ENCODE results near the gene LAMA2. TPM values are rescaled to one million over a fixed set of nuclear protein-coding genes. Genes with fewer than 3 reads are reported as not detected.

Gene LAMA2
- total RNA-seq, 1 experiment from 2014 or later, result 2.2 TPM

DNA sequence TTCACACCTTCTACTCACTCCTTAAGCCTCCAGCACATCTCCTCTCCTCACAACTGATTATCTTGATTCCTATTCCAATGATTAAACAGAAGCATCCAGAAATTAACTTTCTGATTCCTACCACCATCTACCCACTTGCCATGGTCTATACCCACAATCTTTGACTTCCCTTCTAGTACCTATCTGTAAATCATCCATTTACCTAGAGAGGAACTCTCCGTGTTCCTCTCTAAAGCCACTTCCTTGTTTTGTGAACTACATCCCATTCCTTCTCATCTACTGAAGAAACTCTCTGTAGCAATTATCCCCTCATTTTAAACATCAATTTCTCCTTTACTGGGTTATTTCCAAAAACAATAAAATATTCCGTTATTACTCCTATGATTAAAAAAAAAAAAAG, 659.8 kb downstream of the LAMA2 start:
- no peak overlapping the region for H3K27ac Mint-ChIP-seq (ENCODE audit: low read depth, unreplicated experiment)
- TF ChIP-seq CTCF (IDR thresholded peaks at IDR 0.05; ENCODE audit: unreplicated experiment), result no peak
- intact Hi-C loops (cut with micrococcal nuclease), result no loop called here
- no peak overlapping the region for H3K4me3 Mint-ChIP-seq (ENCODE audit: unreplicated experiment)
- ChIA-PET POLR2A (no interaction called here), CTCF (interaction anchor here (0.6 kb wide), 1 partner anchor 1407 kb away, joined by 3 read pairs; no protein-coding TSS in a partner anchor)
- no TSS peak for BruUV-seq (replicated peaks)
- H3K4me1 Mint-ChIP-seq (ENCODE audit: insufficient read depth, unreplicated experiment), result no peaks in the 10 kb centered on the region
- no peaks in the 10 kb centered on the region for H3K9me3 Mint-ChIP-seq (ENCODE audit: unreplicated experiment)
- no peaks in the 10 kb centered on the region for H3K27me3 Mint-ChIP-seq (ENCODE audit: insufficient read depth, unreplicated experiment)
- H3K36me3 Mint-ChIP-seq (ENCODE audit: insufficient read depth, unreplicated experiment), result peaks cover 6% of the 10 kb centered on the region
- no peak for DNase-seq (ENCODE audit: unreplicated experiment)

DNA sequence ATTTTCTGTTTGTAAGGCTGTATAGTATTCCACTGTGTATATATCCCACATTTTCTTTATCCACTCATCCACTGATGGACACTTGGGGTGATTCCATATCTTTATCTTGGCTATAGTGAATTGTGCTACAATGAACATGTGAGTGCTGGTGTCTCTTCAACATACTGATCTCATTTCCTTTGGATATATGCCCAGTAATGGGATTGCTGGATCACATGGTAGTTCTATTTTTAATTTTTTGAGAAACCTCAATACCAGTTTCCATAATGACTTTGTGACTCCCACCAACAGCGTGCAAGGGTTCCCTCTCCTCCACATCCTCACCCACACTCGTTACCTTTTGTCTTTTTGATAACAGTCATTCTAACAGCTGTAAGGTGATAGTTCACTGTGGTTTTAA, 661.0 kb downstream of the LAMA2 start:
- intact Hi-C loops (cut with micrococcal nuclease), result no loop called here
- H3K4me1 Mint-ChIP-seq (ENCODE audit: insufficient read depth, unreplicated experiment), result no peaks in the 10 kb centered on the region
- H3K9me3 Mint-ChIP-seq (ENCODE audit: unreplicated experiment), result no peaks in the 10 kb centered on the region
- H3K27ac Mint-ChIP-seq (ENCODE audit: low read depth, unreplicated experiment), result no peak overlapping the region
- H3K27me3 Mint-ChIP-seq (ENCODE audit: insufficient read depth, unreplicated experiment), result no peaks in the 10 kb centered on the region
- no peak for DNase-seq (ENCODE audit: unreplicated experiment)
- H3K36me3 Mint-ChIP-seq (ENCODE audit: insufficient read depth, unreplicated experiment), result peaks cover 6% of the 10 kb centered on the region
- no peak for TF ChIP-seq CTCF (IDR thresholded peaks at IDR 0.05; ENCODE audit: unreplicated experiment)
- POLR2A ChIA-PET, result no interaction called here
- no peak overlapping the region for H3K4me3 Mint-ChIP-seq (ENCODE audit: unreplicated experiment)
- BruUV-seq (replicated peaks), result no TSS peak
- CTCF ChIA-PET, result interaction anchor here (0.6 kb wide), 1 partner anchor 43 kb away, joined by 3 read pairs; no protein-coding TSS in a partner anchor

DNA sequence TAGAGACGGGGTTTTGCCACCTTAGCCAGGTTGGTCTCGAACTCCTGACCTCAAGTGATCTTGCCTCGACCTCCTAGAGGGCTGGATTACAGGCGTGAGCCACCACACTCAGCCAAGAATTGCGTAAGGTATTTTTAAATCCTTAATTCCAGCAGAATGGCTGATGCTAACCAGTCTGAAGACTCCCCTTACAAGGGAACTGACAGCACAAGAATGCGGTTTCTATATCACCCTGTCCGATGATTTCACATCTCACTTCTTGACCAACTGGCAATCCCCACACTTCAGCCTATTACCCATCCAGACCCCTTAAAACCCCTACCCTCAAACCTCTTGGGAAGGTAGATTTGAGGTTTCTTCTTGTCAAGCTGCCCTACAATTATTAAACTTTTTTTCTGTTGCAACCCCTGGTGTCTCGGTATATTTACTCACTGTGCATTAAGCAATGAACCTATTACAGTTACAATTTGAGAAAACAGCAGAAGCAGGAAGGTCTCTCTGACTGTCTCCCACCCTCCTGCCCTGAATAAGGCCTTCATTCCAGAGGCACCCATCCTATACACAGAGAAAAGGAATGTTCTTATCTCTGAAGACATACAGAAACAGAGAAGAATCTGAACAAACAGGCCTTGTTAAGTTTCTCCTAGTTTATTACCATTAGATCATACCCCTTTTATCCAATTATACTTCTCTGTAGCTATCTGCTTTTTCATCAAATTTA, 662.1 kb downstream of the LAMA2 start:
- POLR2A ChIA-PET, result no interaction called here
- Mint-ChIP-seq H3K27me3 (ENCODE audit: insufficient read depth, unreplicated experiment) (no peaks in the 10 kb centered on the region), H3K4me1 (ENCODE audit: insufficient read depth, unreplicated experiment) (no peaks in the 10 kb centered on the region), H3K4me3 (ENCODE audit: unreplicated experiment) (no peak overlapping the region), H3K36me3 (ENCODE audit: insufficient read depth, unreplicated experiment) (no peaks in the 10 kb centered on the region), H3K9me3 (ENCODE audit: unreplicated experiment) (no peaks in the 10 kb centered on the region), H3K27ac (ENCODE audit: low read depth, unreplicated experiment) (no peak overlapping the region)
- no peak for DNase-seq (ENCODE audit: unreplicated experiment)
- no peak for TF ChIP-seq CTCF (IDR thresholded peaks at IDR 0.05; ENCODE audit: unreplicated experiment)
- intact Hi-C loops (cut with micrococcal nuclease), result no loop called here
- CTCF ChIA-PET, result interaction anchor here (0.6 to 0.7 kb wide), 2 partner anchors 39 to 194 kb away, joined by 3 to 4 read pairs; no protein-coding TSS in a partner anchor
- BruUV-seq (replicated peaks), result no TSS peak

DNA sequence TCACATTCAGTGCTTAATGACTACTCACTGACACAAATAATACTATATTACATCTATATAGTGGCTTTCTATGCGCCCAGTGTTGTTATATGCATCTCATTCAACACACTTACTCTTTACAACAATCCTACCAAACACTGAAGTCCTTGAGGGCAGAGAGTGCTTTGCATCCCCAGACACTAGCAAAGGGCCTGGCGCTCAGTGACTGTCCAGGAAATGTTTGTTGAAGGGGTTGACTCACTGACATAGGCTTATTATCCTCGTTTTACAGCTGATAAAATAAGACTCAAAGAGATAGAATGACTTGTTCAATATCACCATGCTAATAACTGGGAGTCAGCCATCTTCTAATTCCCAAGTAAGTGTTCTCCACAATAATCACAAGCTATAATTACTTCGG, 663.8 kb downstream of the LAMA2 start:
- no peak overlapping the region for H3K27ac Mint-ChIP-seq (ENCODE audit: low read depth, unreplicated experiment)
- ChIA-PET CTCF (interaction anchor here (0.6 to 1.2 kb wide), 3 partner anchors 22 to 295 kb away, joined by 3 to 4 read pairs (median 3); no protein-coding TSS in a partner anchor), POLR2A (no interaction called here)
- TF ChIP-seq CTCF (IDR thresholded peaks at IDR 0.05; ENCODE audit: unreplicated experiment), result no peak
- no peaks in the 10 kb centered on the region for H3K4me1 Mint-ChIP-seq (ENCODE audit: insufficient read depth, unreplicated experiment)
- no peaks in the 10 kb centered on the region for H3K36me3 Mint-ChIP-seq (ENCODE audit: insufficient read depth, unreplicated experiment)
- BruUV-seq (replicated peaks), result no TSS peak
- intact Hi-C loops (cut with micrococcal nuclease), result no loop called here
- DNase-seq (ENCODE audit: unreplicated experiment), result no peak
- H3K4me3 Mint-ChIP-seq (ENCODE audit: unreplicated experiment), result no peak overlapping the region
- no peaks in the 10 kb centered on the region for H3K27me3 Mint-ChIP-seq (ENCODE audit: insufficient read depth, unreplicated experiment)
- H3K9me3 Mint-ChIP-seq (ENCODE audit: unreplicated experiment), result no peaks in the 10 kb centered on the region
